ENCODE data around the gene GAB2.

The GAB2 gene

GRCh38 chr11:78304201-78304600, 113.4 kb downstream of the GAB2 start:
- no peaks in the 10 kb centered on the region for H3K27me3 ChIP-seq (ENCODE audit: insufficient read depth, low read length)
- no peak overlapping the region for H3K4me2 ChIP-seq (ENCODE audit: low read length)
- no peaks in the 10 kb centered on the region for H3K9me3 ChIP-seq (ENCODE audit: low read length)
- H3K36me3 ChIP-seq (ENCODE audit: insufficient read depth, low read length), result no peaks in the 10 kb centered on the region
- H3K9me2 ChIP-seq (ENCODE audit: low read depth, low read length), result no peaks in the 10 kb centered on the region
- no peak overlapping the region for H3K27ac ChIP-seq (ENCODE audit: low read depth, low read length, poor library complexity, severe bottlenecking)
- H4K20me1 ChIP-seq (ENCODE audit: insufficient read depth, low read length), result no peaks in the 10 kb centered on the region
- TF ChIP-seq EZH2 (IDR thresholded peaks at IDR 0.05; ENCODE audit: borderline replicate concordance, low read length) (no peak), CTCF (IDR thresholded peaks at IDR 0.05; ENCODE audit: low read length) (no peak)
- H2AFZ ChIP-seq (ENCODE audit: low read length), result no peak overlapping the region
- no peak overlapping the region for H3K9ac ChIP-seq (ENCODE audit: low read length)
- no peak overlapping the region for H3K4me3 ChIP-seq (ENCODE audit: low read depth, low read length, poor library complexity, severe bottlenecking)
- H3K4me1 ChIP-seq (ENCODE audit: insufficient read depth, low read length, severe bottlenecking), result no peaks in the 10 kb centered on the region
- H3F3A ChIP-seq (ENCODE audit: insufficient read depth, low read length), result no peaks in the 10 kb centered on the region
- no peaks in the 10 kb centered on the region for H3K79me2 ChIP-seq (ENCODE audit: insufficient read depth, low read length)

- Histone ChIP-seq H4K20me1 (ENCODE audit: insufficient read depth, low read length) (no peaks in the 10 kb centered on the region), H3K4me3 (ENCODE audit: low read depth, low read length, poor library complexity, severe bottlenecking) (no peak overlapping the region), H3K9me2 (ENCODE audit: low read depth, low read length) (no peaks in the 10 kb centered on the region), H3K4me1 (ENCODE audit: insufficient read depth, low read length, severe bottlenecking) (no peaks in the 10 kb centered on the region), H2AFZ (ENCODE audit: low read length) (no peak overlapping the region), H3K27ac (ENCODE audit: low read depth, low read length, poor library complexity, severe bottlenecking) (no peak overlapping the region), H3K9ac (ENCODE audit: low read length) (no peak overlapping the region), H3K36me3 (ENCODE audit: insufficient read depth, low read length) (no peaks in the 10 kb centered on the region), H3K79me2 (ENCODE audit: insufficient read depth, low read length) (no peaks in the 10 kb centered on the region), H3K27me3 (ENCODE audit: insufficient read depth, low read length) (no peaks in the 10 kb centered on the region), H3F3A (ENCODE audit: insufficient read depth, low read length) (no peaks in the 10 kb centered on the region), H3K4me2 (ENCODE audit: low read length) (no peak overlapping the region), H3K9me3 (ENCODE audit: low read length) (no peaks in the 10 kb centered on the region)
- TF ChIP-seq CTCF (IDR thresholded peaks at IDR 0.05; ENCODE audit: low read length), result no peak
- TF ChIP-seq EZH2 (IDR thresholded peaks at IDR 0.05; ENCODE audit: borderline replicate concordance, low read length), result no peak
Measured at GRCh38 chr11:78300108-78300839, 117.3 kb downstream of the GAB2 start.

- no peak overlapping the region for H3K4me3 ChIP-seq (ENCODE audit: low read depth, low read length, poor library complexity, severe bottlenecking)
- H3K4me2 ChIP-seq (ENCODE audit: low read length), result no peak overlapping the region
- H3K79me2 ChIP-seq (ENCODE audit: insufficient read depth, low read length), result no peaks in the 10 kb centered on the region
- no peaks in the 10 kb centered on the region for H3K27me3 ChIP-seq (ENCODE audit: insufficient read depth, low read length)
- H3K27ac ChIP-seq (ENCODE audit: low read depth, low read length, poor library complexity, severe bottlenecking), result no peak overlapping the region
- H3K36me3 ChIP-seq (ENCODE audit: insufficient read depth, low read length), result no peaks in the 10 kb centered on the region
- no peaks in the 10 kb centered on the region for H3K9me3 ChIP-seq (ENCODE audit: low read length)
- no peak overlapping the region for H2AFZ ChIP-seq (ENCODE audit: low read length)
- no peaks in the 10 kb centered on the region for H3K4me1 ChIP-seq (ENCODE audit: insufficient read depth, low read length, severe bottlenecking)
- no peaks in the 10 kb centered on the region for H3K9me2 ChIP-seq (ENCODE audit: low read depth, low read length)
- no peaks in the 10 kb centered on the region for H3F3A ChIP-seq (ENCODE audit: insufficient read depth, low read length)
- H3K9ac ChIP-seq (ENCODE audit: low read length), result no peak overlapping the region
- TF ChIP-seq EZH2 (IDR thresholded peaks at IDR 0.05; ENCODE audit: borderline replicate concordance, low read length), result no peak
- TF ChIP-seq CTCF (IDR thresholded peaks at IDR 0.05; ENCODE audit: low read length), result no peak
- no peaks in the 10 kb centered on the region for H4K20me1 ChIP-seq (ENCODE audit: insufficient read depth, low read length)
Measured at GRCh38 chr11:78299000-78299710, 118.5 kb downstream of the GAB2 start.
